ENCODE measurements around the gene DUSP22. TPM values are rescaled to one million over a fixed set of nuclear protein-coding genes. Genes with fewer than 3 reads are reported as not detected.

The DUSP22 gene
- total and polyA plus RNA-seq, 9 of the 15 experiments (the other 6 are each of a cell fraction or from before 2014, with no cell fraction given) = 9.3 to 19.4 (median 11.8) TPM

- ChIA-PET CTCF (ENCODE audit: low intra/inter-chr PET ratio) (no interaction called here), POLR2A (no interaction called here)
- DNase-seq (ENCODE audit: extremely low read depth in 1 of 4, low spot score in 3 of 4) (no peak), FAIRE-seq (no peak), ATAC-seq (no peak)
- no peak overlapping the region for H2AFZ ChIP-seq (ENCODE audit: low read depth, low read length)
- H3K36me3 ChIP-seq (ENCODE audit: control insufficient read depth, insufficient read depth, low read length) = no peaks in the 10 kb centered on the region
- H3K4me3 ChIP-seq = no peak overlapping the region
- in situ Hi-C loops (cut with MboI) (no loop called here), intact Hi-C loops (cut with micrococcal nuclease) (no loop called here)
- no peak overlapping the region for H3K27ac ChIP-seq (ENCODE audit: extremely low read depth, low read depth, low read length)
- BruUV-seq (replicated peaks) = no TSS peak
- peaks cover 11% of the 10 kb centered on the region for H4K20me1 ChIP-seq (replicated peaks; ENCODE audit: control insufficient read depth, insufficient read depth, low read length)
- TF ChIP-seq ZNF449 (CRISPR knock-in tag; IDR thresholded peaks at IDR 0.05) (no peak), SMC3 (conservative IDR thresholded peaks at IDR 0.05; ENCODE audit: insufficient read depth, low read depth, low read length) (no peak), BHLHE40 (IDR thresholded peaks at IDR 0.05; ENCODE audit: low read length) (peak; percentile 36; the same call in 1 of the 2 replicates), CHD4 (IDR thresholded peaks at IDR 0.05; ENCODE audit: insufficient read depth, insufficient replicate concordance, low read depth, low read length, poor library complexity, severe bottlenecking) (no peak)
- no peak overlapping the region for H3K9ac ChIP-seq (ENCODE audit: insufficient read depth in 1 of 2, low read depth in 2 of 2, low read length in 2 of 2)
- WGBS (ENCODE audit: insufficient coverage, low coverage, missing lambda C conversion rate) = 4% methylated on average over 13 of the region's 13 CpGs
- no peaks in the 10 kb centered on the region for H3K9me1 ChIP-seq (ENCODE audit: control insufficient read depth, insufficient read depth, low read length)
- H3K27me3 ChIP-seq (ENCODE audit: control insufficient read depth in 2 of 2, insufficient read depth in 2 of 2, low read length in 2 of 2) = peaks cover 43 to 76% of the 10 kb centered on the region in 2 experiments
- H3K4me1 ChIP-seq (replicated peaks in 1 of 2; ENCODE audit: control insufficient read depth in 2 of 2, insufficient read depth in 2 of 2, low read length in 2 of 2) = 0 out of 5 replicates have a peak, but pooled peaks cover 0 to 2% of the 10 kb centered on the region in 2 experiments
- no peaks in the 10 kb centered on the region for H3K9me3 ChIP-seq (replicated peaks; ENCODE audit: control insufficient read depth, insufficient read depth, low read depth, low read length)
- H3K4me2 ChIP-seq (ENCODE audit: insufficient read depth, low read length) = no peak overlapping the region
- no peaks in the 10 kb centered on the region for H3K79me2 ChIP-seq (ENCODE audit: control insufficient read depth, insufficient read depth, low read length)
Measured at GRCh38 chr6:357791-358341, 65.6 kb downstream of the DUSP22 start.
